ENCODE results near the gene TCAIM.

DNA sequence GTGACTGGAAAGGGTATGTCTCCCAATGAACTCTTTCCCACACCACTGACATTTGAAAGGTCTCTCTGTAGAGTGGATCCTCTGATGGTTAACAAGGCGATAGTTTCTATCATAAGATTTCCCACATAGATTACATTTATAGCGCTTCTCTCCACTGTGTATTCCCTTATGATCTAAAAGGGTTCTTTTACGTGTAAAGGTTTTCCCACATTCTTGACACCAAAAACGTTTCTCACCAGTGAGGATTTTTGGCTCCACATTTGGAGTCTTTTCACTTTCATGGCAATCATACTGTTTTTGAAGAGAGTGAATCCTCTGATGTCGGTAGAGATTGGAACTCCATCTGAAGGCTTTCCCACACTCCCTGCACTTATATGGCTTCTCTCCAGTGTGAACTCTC is 108.4 kb downstream of the TCAIM start:
- TF ChIP-seq EZH2 (IDR thresholded peaks at IDR 0.05; ENCODE audit: borderline replicate concordance) = no peak
- TF ChIP-seq, protein P1, sequence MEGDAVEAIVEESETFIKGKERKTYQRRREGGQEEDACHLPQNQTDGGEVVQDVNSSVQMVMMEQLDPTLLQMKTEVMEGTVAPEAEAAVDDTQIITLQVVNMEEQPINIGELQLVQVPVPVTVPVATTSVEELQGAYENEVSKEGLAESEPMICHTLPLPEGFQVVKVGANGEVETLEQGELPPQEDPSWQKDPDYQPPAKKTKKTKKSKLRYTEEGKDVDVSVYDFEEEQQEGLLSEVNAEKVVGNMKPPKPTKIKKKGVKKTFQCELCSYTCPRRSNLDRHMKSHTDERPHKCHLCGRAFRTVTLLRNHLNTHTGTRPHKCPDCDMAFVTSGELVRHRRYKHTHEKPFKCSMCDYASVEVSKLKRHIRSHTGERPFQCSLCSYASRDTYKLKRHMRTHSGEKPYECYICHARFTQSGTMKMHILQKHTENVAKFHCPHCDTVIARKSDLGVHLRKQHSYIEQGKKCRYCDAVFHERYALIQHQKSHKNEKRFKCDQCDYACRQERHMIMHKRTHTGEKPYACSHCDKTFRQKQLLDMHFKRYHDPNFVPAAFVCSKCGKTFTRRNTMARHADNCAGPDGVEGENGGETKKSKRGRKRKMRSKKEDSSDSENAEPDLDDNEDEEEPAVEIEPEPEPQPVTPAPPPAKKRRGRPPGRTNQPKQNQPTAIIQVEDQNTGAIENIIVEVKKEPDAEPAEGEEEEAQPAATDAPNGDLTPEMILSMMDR (IDR thresholded peaks at IDR 0.05; ENCODE audit: poor library complexity) = no peak

Data from hepatocyte (in vitro differentiated cells).